Fibroblast of lung (primary cell): ENCODE data around the gene GARIN1A.

Source experiments
- EZH2 ChIP-seq: IDR thresholded peaks from 2 replicates; pipeline ENCODE4 v1.5.1; 2012; ENCODE audit warnings: low read length, control low read depth, mild to moderate bottlenecking; ENCODE audit errors: missing control alignments
- TF ChIP-seq, protein P1 (sequence below), 2 donors: IDR thresholded peaks in 1 of 2; conservative IDR thresholded peaks in 1 of 2; 1 replicate in 1 of 2; 2 replicates in 1 of 2; pipeline ENCODE4 v1.5.1; 2011 to 2012; ENCODE audit warnings: low read length in 2 of 2, control low read depth in 1 of 2, inconsistent platforms in 1 of 2, low read depth in 1 of 2, mild to moderate bottlenecking in 1 of 2

DNA sequence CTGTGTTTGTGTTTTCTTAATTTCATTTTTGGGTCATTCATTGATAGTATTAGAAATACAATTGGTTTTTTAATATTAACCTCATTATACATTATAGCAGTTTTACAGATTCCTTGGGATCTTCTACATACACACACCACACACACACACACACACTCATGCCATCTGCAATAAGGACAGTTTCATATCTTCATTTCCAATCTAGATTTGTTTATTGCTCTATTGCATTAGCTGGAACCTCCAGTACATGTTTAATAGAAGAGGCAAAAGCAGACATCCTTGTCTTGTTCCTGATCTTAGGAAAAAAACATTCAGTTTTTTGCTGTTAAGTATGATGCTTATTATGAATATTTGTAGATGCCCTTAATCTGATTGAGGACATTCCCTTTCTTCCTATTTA lies 49.3 kb downstream of the GARIN1A start:
- TF ChIP-seq, protein P1, sequence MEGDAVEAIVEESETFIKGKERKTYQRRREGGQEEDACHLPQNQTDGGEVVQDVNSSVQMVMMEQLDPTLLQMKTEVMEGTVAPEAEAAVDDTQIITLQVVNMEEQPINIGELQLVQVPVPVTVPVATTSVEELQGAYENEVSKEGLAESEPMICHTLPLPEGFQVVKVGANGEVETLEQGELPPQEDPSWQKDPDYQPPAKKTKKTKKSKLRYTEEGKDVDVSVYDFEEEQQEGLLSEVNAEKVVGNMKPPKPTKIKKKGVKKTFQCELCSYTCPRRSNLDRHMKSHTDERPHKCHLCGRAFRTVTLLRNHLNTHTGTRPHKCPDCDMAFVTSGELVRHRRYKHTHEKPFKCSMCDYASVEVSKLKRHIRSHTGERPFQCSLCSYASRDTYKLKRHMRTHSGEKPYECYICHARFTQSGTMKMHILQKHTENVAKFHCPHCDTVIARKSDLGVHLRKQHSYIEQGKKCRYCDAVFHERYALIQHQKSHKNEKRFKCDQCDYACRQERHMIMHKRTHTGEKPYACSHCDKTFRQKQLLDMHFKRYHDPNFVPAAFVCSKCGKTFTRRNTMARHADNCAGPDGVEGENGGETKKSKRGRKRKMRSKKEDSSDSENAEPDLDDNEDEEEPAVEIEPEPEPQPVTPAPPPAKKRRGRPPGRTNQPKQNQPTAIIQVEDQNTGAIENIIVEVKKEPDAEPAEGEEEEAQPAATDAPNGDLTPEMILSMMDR (conservative IDR thresholded peaks at IDR 0.05 in 1 of 2, IDR thresholded peaks at IDR 0.05 in 1 of 2; ENCODE audit: low read depth in 1 of 2, low read length in 2 of 2): no peak
- no peak for TF ChIP-seq EZH2
